Head of caudate nucleus (tissue), 42 donors: ENCODE measurements around the gene DPF3.
A peak's percentile ranks its signal among the peaks of the same experiment; 100 is the strongest.

Source experiments
- DNase-seq, 42 donors: peaks; one replicate each; pipeline versions ENCODE4 v3.0.0 to v3.0.0-alpha.2; 2020 to 2021; ENCODE audit warnings: mixed read lengths in 7 of 42
- intact Hi-C: fragments of 100-400 bp; cut with DNase I; formaldehyde crosslinking; loops from one replicate; pipeline ENCODE4 v1.15.0; 2022

DPF3 gene

DNA sequence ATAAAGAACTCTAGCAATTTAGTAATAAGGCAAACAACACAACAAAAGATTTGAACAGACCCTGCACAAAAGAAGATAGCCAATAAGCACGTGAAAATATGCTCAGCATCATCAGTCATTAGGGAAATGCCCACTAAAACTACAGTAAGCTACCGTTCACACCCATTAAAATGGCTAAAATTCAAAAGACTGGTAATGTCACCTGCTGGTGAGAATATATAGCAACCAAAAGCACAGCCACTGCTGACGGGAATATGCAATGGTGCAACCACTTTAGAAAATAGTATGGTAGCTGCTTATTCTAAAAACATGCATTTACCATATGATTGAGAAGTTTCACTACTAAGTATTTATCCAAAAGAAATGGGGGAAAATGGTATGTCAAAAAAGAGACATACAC, 74.9 kb downstream of the DPF3 start:
- DNase-seq, result no peak
- intact Hi-C loops, result no loop called here

GRCh38 chr14:72816287-72816686, 77.6 kb downstream of the DPF3 start:
- intact Hi-C loops, result no loop called here
- DNase-seq, result no peak

GRCh38 chr14:72815430-72815829, 78.5 kb downstream of the DPF3 start:
- no peak for DNase-seq
- intact Hi-C loops, result no loop called here

- intact Hi-C loops, result no loop called here
- DNase-seq, result peak; percentile 18 to 89 (median 65)
Observed at GRCh38 chr14:72812292-72812851, 81.5 kb downstream of the DPF3 start.

DNA sequence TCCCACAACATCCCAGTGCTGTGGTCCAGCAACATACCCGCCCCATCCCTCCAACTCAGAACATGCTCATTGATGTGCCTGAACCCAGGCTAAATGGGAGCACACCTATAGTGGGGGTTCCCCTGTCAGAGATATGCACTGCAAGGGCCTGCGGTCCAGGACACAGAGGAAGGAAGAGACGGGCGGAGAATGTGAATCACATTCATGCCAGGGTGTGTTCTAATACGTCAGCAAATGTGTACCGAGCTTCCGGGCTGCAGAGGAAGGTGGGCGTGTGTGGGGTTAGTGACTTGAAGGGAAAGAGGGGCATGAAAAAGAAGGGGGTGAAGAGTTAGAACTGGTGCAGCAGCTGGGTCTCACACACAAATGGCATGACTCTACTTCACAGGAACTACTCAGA, 83.7 kb downstream of the DPF3 start:
- no peak for DNase-seq
- intact Hi-C loops, result no loop called here

DNA sequence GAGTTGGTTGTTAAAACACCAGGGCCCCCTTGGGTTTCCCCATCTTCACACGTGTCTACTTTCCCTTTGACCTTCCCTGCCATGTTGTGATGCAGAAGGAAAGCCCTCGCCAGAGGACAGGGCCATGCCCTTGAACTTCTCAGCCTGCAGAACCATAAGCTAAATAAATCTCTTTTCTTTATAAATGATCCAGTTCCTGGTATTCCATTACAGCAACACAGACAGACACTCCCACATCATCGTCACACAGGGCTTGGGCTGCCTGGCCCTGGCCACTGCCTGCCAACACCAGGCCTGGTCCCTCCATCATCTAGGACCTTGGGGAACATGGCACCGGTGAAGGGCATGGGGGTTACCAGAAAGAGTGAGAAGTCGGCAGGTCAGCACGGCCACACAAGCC, 84.8 kb downstream of the DPF3 start:
- no peak for DNase-seq
- intact Hi-C loops, result no loop called here

- intact Hi-C loops, result no loop called here
- peak in 1 of 42 donors; percentile 18 for DNase-seq
Observed at GRCh38 chr14:72808564-72808963, 85.3 kb downstream of the DPF3 start.

GRCh38 chr14:72802588-72802946, 91.3 kb downstream of the DPF3 start:
- intact Hi-C loops, result no loop called here
- DNase-seq, result no peak

DNA sequence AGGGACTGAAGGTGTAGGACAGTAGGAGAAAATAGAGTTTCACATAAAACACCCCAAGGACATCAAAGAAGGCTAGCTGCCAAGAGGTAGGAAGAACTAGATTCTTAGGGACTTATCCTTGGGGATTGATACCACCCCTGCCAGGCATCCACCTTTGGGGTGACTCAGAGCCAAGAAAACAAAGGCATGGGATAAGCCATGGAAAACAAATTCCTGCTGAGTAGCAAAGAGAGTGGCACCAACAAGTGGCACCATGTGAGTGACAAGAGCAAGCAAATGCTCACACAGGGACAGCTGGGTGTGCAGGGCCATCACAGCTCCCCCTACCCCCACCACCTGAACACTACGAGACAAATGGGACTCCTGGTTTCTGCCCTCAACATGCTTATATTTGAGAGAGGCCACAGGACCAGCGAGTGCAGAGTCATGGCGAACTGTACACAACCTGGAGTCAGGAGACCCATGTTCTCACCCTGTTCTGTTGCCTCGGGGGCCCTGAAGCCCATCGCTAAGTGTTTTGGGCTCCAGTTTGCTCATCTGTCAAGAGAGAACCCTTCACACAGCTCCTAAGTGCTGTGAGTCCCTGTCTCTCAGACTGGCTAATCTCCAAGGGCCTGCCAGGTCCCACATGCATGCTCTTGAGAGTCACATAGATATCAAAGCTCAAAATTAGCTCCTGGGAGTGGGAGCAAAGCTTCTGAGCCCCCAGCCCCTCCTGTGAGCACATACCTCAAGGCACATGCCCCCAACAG, 91.9 kb downstream of the DPF3 start:
- no peak for DNase-seq
- intact Hi-C loops, result no loop called here

DNA sequence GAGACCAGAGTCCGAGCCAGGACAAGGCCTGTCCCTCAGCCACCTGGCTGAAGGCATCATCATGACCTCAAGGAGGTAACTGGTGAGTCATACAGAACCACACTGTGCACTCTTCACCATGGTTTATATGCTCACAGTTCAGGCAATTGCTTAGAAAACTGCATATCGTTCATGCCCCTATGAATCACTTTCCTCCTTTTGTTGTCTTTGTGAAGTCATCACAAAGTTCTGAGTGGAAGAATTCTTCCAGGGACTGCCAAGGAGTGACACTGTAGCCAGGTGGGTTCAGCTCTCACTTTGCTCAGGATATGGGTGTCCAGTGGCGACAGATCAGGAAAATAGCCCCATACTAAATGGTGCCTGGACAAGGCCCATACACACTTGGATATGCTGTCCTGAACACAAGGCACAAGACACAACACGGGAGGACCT, 92.5 kb downstream of the DPF3 start:
- intact Hi-C loops, result no loop called here

GRCh38 chr14:72800848-72801370, 93.0 kb downstream of the DPF3 start:
- intact Hi-C loops, result no loop called here
- DNase-seq, result peak in 1 of 42 donors; percentile 15

More for the DNA sequence above, 92.5 kb downstream of the DPF3 start:
- no peak for DNase-seq

- intact Hi-C loops, result no loop called here
Observed at GRCh38 chr14:72800296-72800695, 93.6 kb downstream of the DPF3 start.

GRCh38 chr14:72796935-72797334, 97.0 kb downstream of the DPF3 start:
- peak in 9 of 42 donors; percentile 27 to 70 (median 47) for DNase-seq
- intact Hi-C loops, result no loop called here

More at GRCh38 chr14:72800296-72800695, 93.6 kb downstream of the DPF3 start:
- DNase-seq, result no peak

- intact Hi-C loops, result no loop called here
- DNase-seq, result peak in 1 of 42 donors; percentile 29
Observed at GRCh38 chr14:72793156-72793939, 100.6 kb downstream of the DPF3 start.

DNA sequence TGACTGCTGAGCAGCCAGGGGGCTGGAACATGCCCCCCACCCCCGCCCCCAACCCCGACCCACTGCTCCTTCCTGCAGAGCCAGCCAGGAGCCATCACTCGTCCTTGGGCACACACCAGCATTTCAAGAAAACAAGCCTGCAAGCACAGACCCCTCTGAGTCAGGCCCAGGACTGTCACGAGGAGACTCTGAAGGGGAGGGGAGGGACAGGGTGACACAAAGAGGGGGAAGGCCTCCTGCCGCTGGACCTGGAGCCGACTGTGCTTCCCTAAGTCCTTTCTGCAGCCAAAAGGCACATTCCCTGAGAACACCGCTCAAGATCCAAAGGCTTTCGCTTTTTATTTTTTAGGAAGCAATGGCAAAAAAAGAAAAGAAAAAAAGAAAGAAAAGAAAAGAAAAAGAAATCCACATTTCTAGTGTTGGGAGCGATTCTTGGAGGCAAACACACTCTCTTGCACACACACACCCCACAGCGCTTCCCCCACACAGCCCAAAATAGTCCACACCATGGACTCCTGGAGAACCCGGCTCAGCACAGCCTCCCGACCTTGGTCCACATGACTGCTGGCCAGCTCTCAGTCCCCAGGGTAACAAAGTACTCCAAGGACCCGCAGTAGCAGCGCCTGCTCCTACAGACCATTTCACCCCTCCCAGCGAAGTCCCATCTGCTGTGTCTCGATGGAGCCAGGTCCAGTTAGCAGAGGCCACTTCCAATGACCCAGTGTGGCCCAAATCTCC, 101.7 kb downstream of the DPF3 start:
- intact Hi-C loops, result no loop called here
- DNase-seq, result peak; percentile 21 to 86 (median 64)

- peak in 39 of 42 donors; percentile 13 to 86 (median 58) for DNase-seq
- intact Hi-C loops, result no loop called here
Observed at GRCh38 chr14:72790887-72791566, 102.9 kb downstream of the DPF3 start.

DNA sequence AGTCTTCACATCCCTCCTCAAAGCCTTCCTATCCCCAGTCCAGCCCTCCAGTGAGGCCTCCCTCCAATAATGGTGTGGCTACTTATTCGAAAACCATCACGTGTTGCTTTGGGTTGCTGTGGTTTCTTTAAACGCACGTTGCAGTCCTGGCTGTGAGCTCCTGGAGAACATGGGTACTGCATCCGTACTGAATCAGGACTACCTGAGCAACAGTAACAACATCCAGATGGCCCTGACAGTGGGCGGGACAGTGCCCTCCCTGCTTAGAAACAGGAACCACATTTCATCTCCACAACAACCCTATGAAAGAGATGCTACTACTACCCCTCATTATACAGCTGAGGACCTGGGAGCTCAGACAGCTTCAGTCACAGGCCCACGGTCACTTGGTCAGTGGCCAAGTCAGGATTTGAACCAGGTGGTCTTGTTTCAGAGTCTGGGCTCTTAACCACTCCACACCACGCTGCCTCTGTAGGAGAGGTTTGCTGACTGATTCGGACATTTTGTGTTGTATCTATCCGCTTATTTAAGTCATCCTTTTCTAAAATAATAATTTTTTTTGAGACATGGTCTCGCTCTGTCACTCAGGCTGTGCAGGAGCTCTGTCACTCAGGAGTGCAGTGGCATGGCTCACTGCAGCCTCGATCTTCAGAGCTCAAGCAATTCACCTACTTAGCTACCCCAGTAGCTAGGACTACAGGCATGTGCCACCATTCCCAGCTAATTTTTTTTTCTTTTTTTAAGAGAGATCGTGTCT, 104.8 kb downstream of the DPF3 start:
- peak in 1 of 42 donors; percentile 17 for DNase-seq
- intact Hi-C loops, result loop anchor here (10.0 kb wide), 1 partner anchor 106 kb away; the partner anchor contains the start of gene DPF3

DNA sequence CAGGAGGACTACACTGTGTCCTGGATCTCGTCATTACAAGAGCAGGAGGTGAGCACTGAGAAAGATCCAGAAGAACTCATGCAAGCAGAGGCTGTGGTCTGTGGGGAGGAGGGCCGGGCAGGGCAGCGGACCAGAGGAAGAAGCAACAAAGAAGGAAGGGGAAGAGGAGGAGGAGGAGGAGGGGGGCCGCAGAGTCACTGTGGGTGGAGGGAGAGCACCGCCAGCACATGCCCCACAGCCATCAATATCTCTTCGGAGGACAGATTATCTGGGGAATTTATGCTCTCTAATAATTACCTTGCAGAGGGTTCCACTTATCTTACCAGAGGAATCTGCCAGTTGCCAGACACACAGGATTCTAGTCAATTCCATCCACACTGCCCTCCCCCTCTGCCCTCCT, 105.6 kb downstream of the DPF3 start:
- intact Hi-C loops, result loop anchor here (10.0 kb wide), 1 partner anchor 107 kb away; the partner anchor contains the start of gene DPF3
- peak in 2 of 42 donors; percentile 9 to 27 for DNase-seq
